Measurements from ENCODE around the gene IL19. TPM values are rescaled to one million over a fixed set of nuclear protein-coding genes. Genes with fewer than 3 reads are reported as not detected.

The IL19 gene
- total and polyA plus RNA-seq, 9 of the 15 experiments (the other 6 are each of a cell fraction or from before 2014, with no cell fraction given) = not detected

GRCh38 chr1:206814716-206815341, 44.3 kb downstream of the IL19 start:
- Histone ChIP-seq H3K36me3 (ENCODE audit: control insufficient read depth, insufficient read depth, low read length) (no peaks in the 10 kb centered on the region), H3K4me2 (ENCODE audit: insufficient read depth, low read length) (no peak overlapping the region), H3K9me1 (ENCODE audit: control insufficient read depth, insufficient read depth, low read length) (no peaks in the 10 kb centered on the region), H3K4me1 (replicated peaks in 1 of 2; ENCODE audit: control insufficient read depth in 2 of 2, insufficient read depth in 2 of 2, low read length in 2 of 2) (peaks cover 0 to 30% of the 10 kb centered on the region in 2 experiments; a peak in 4 of 5 replicates), H3K4me3 (no peak overlapping the region), H3K9ac (ENCODE audit: insufficient read depth in 1 of 2, low read depth in 2 of 2, low read length in 2 of 2) (no peak overlapping the region), H3K27me3 (ENCODE audit: control insufficient read depth in 2 of 2, insufficient read depth in 2 of 2, low read length in 2 of 2) (no peaks in the 10 kb centered on the region), H2AFZ (ENCODE audit: low read depth, low read length) (peak overlapping the region; percentile 37; the same call in 1 of the 2 replicates), H4K20me1 (replicated peaks; ENCODE audit: control insufficient read depth, insufficient read depth, low read length) (no peaks in the 10 kb centered on the region), H3K79me2 (ENCODE audit: control insufficient read depth, insufficient read depth, low read length) (no peaks in the 10 kb centered on the region), H3K9me3 (replicated peaks; ENCODE audit: control insufficient read depth, insufficient read depth, low read depth, low read length) (peaks cover 8% of the 10 kb centered on the region; the same call in 1 of the 2 replicates), H3K27ac (ENCODE audit: extremely low read depth, low read depth, low read length) (no peak overlapping the region; the same call in 2 of the 3 replicates)
- WGBS (ENCODE audit: insufficient coverage, low coverage, missing lambda C conversion rate) = 25% methylated on average over 2 of the region's 2 CpGs
- ATAC-seq (no peak), DNase-seq (ENCODE audit: extremely low read depth in 1 of 4, low spot score in 3 of 4) (peak in 1 of 4 experiments; percentile 33), FAIRE-seq (peak; percentile 19)
- intact Hi-C loops (cut with micrococcal nuclease) = loop anchor here (10.0 kb wide), 1 partner anchor 260 kb away; no protein-coding TSS in a partner anchor
- in situ Hi-C loops (cut with MboI) = no loop called here
- POLR2A ChIA-PET = interaction anchor here (0.6 kb wide), 2 partner anchors 316 to 338 kb away, joined by 3 read pairs; no protein-coding TSS in a partner anchor
- CTCF ChIA-PET (ENCODE audit: low intra/inter-chr PET ratio) = interaction anchor here (0.5 kb wide), 1 partner anchor 257 kb away, joined by 3 read pairs; no protein-coding TSS in a partner anchor
- no TSS peak for BruUV-seq (replicated peaks)
- TF ChIP-seq RBM22 (IDR thresholded peaks at IDR 0.05; ENCODE audit: low read depth, low read length, poor library complexity, severe bottlenecking) (no peak), ZNF449 (CRISPR knock-in tag; IDR thresholded peaks at IDR 0.05) (no peak), CAMTA2 (CRISPR knock-in tag; conservative IDR thresholded peaks at IDR 0.05) (no peak), FOXK2 (conservative IDR thresholded peaks at IDR 0.05 in 1 of 2, IDR thresholded peaks at IDR 0.05 in 1 of 2; ENCODE audit: low read depth in 2 of 2) (no peak), USF2 (CRISPR knock-in tag; IDR thresholded peaks at IDR 0.05) (no peak), ZNF41 (CRISPR knock-in tag; conservative IDR thresholded peaks at IDR 0.05) (no peak), ZNF146 (CRISPR knock-in tag; IDR thresholded peaks at IDR 0.05; ENCODE audit: unreplicated experiment) (no peak), IRF1 (CRISPR knock-in tag; IDR thresholded peaks at IDR 0.05; ENCODE audit: borderline replicate concordance) (no peak), PBX2 (CRISPR knock-in tag; IDR thresholded peaks at IDR 0.05; ENCODE audit: low read depth) (no peak), PBX2 (tag; conservative IDR thresholded peaks at IDR 0.05; ENCODE audit: low read depth) (peak; percentile 47; the same call in 1 of the 2 replicates), POLR2B (IDR thresholded peaks at IDR 0.05; ENCODE audit: low read depth, partially characterized antibody) (no peak), ATF6 (CRISPR knock-in tag; IDR thresholded peaks at IDR 0.05) (no peak)

Measured in K562 (cell line).